HEK293 (cell line): ENCODE measurements around the gene HOXA3.

ENCODE experiments used
- CTCF ChIA-PET: fragments of 350-600 bp; formaldehyde crosslinking; extraction: SDS; loops from one replicate; lab custom pipeline; 2021; ENCODE audit warnings: antibody characterized with exemption; lab: Yijun Ruan, JAX
- POLR2A ChIA-PET: fragments of 300-600 bp; formaldehyde crosslinking; extraction: SDS; loops from one replicate; lab custom pipeline; 2020; ENCODE audit warnings: antibody characterized with exemption, inconsistent platforms; lab: Yijun Ruan, JAX
- H3K27ac ChIP-seq: fragments of 200-500 bp; sonication (Bioruptor generic); 2 replicates; pipeline ENCODE4 v1.5.1; 2014; ENCODE audit warnings: low read depth, low read length, control low read depth, inconsistent platforms; ENCODE audit errors: extremely low read depth
- H3K36me3 ChIP-seq, 2 experiments: fragments of 200-500 bp in 1 of 2; sonication (Bioruptor generic) in 1 of 2; 1 replicate in 1 of 2; 2 replicates in 1 of 2; pipeline ENCODE4 v1.5.1; 2014 to 2017; ENCODE audit warnings: inconsistent platforms in 2 of 2, low read length in 2 of 2; ENCODE audit not compliant: control insufficient read depth in 2 of 2, insufficient read depth in 1 of 2
- H3K4me1 ChIP-seq: fragments of 200-500 bp; sonication (Bioruptor generic); 2 replicates; pipeline ENCODE4 v1.5.1; 2014; ENCODE audit warnings: mild to moderate bottlenecking, low read length, inconsistent platforms; ENCODE audit not compliant: control insufficient read depth, insufficient read depth
- H3K4me3 ChIP-seq: 2 replicates; pipeline ENCODE4 v1.5.1; 2011; ENCODE audit warnings: low read depth, mild to moderate bottlenecking, control low read depth, low read length, moderate library complexity
- H3K9me3 ChIP-seq: fragments of 200-500 bp; sonication (Bioruptor generic); 2 replicates; pipeline ENCODE4 v1.5.1; 2014; ENCODE audit warnings: low read depth, low read length, inconsistent platforms; ENCODE audit not compliant: control insufficient read depth, insufficient read depth
- EGR2 ChIP-seq: fragments of 450-650 bp; formaldehyde crosslinking; IDR thresholded peaks from 2 replicates; pipeline ENCODE4 v1.5.1; 2016; ENCODE audit warnings: low read depth, missing biosample characterization, missing genetic modification characterization
- TRIM28 ChIP-seq: IDR thresholded peaks from 2 replicates; pipeline ENCODE4 v1.6.1; 2011; ENCODE audit warnings: low read length, control low read depth, borderline replicate concordance
- ZBTB7A ChIP-seq: fragments of 450-650 bp; formaldehyde crosslinking; IDR thresholded peaks from 2 replicates; pipeline ENCODE4 v1.5.1; 2016; ENCODE audit warnings: low read depth, missing biosample characterization, missing genetic modification characterization
- ZFHX2 ChIP-seq: fragments of 450-650 bp; formaldehyde crosslinking; conservative IDR thresholded peaks from 2 replicates; pipeline ENCODE4 v1.5.1; 2016; ENCODE audit warnings: missing biosample characterization, missing genetic modification characterization
- ZFP69B ChIP-seq: fragments of 450-650 bp; formaldehyde crosslinking; IDR thresholded peaks from 2 replicates; pipeline ENCODE4 v1.5.1; 2016; ENCODE audit warnings: missing biosample characterization, missing genetic modification characterization
- ZNF133 ChIP-seq: fragments of 450-650 bp; formaldehyde crosslinking; IDR thresholded peaks from 2 replicates; pipeline ENCODE4 v1.5.1; 2016; ENCODE audit warnings: missing biosample characterization, missing genetic modification characterization
- ZNF138 ChIP-seq: fragments of 450-650 bp; formaldehyde crosslinking; IDR thresholded peaks from 2 replicates; pipeline ENCODE4 v1.5.1; 2016; ENCODE audit warnings: missing biosample characterization, missing genetic modification characterization, borderline replicate concordance
- ZNF2 ChIP-seq: fragments of 450-650 bp; formaldehyde crosslinking; IDR thresholded peaks from 2 replicates; pipeline ENCODE4 v1.5.1; 2016; ENCODE audit warnings: missing biosample characterization, missing genetic modification characterization
- ZNF239 ChIP-seq: fragments of 450-650 bp; formaldehyde crosslinking; IDR thresholded peaks from 2 replicates; pipeline ENCODE4 v1.5.1; 2016; ENCODE audit warnings: missing biosample characterization, missing genetic modification characterization
- ZNF24 ChIP-seq: fragments of 450-650 bp; formaldehyde crosslinking; IDR thresholded peaks from 2 replicates; pipeline ENCODE4 v1.5.1; 2016; ENCODE audit warnings: missing biosample characterization, missing genetic modification characterization
- ZNF350 ChIP-seq: fragments of 450-650 bp; formaldehyde crosslinking; IDR thresholded peaks from 2 replicates; pipeline ENCODE4 v1.5.0; 2017; ENCODE audit warnings: missing biosample characterization, mild to moderate bottlenecking, missing genetic modification characterization
- ZNF624 ChIP-seq: fragments of 450-650 bp; formaldehyde crosslinking; IDR thresholded peaks from 2 replicates; pipeline ENCODE4 v1.5.1; 2017; ENCODE audit warnings: missing biosample characterization, missing genetic modification characterization
- ZNF670 ChIP-seq: fragments of 450-650 bp; formaldehyde crosslinking; IDR thresholded peaks from 2 replicates; pipeline ENCODE4 v1.5.1; 2016; ENCODE audit warnings: missing biosample characterization, missing genetic modification characterization, low read depth
- ZNF830 ChIP-seq: fragments of 450-650 bp; IDR thresholded peaks from 2 replicates; pipeline ENCODE4 v1.5.0; 2018; ENCODE audit warnings: missing biosample characterization, missing genetic modification characterization, low read depth, mild to moderate bottlenecking, moderate library complexity
- TF ChIP-seq, protein P1 (sequence below): fragments of 450-650 bp; formaldehyde crosslinking; IDR thresholded peaks from 2 replicates; pipeline ENCODE4 v1.5.1; 2017; ENCODE audit warnings: missing biosample characterization, missing genetic modification characterization
- TF ChIP-seq, protein P2 (sequence below): fragments of 450-650 bp; formaldehyde crosslinking; IDR thresholded peaks from 2 replicates; pipeline ENCODE4 v1.5.1; 2016; ENCODE audit warnings: missing biosample characterization, missing genetic modification characterization

The HOXA3 gene

DNA sequence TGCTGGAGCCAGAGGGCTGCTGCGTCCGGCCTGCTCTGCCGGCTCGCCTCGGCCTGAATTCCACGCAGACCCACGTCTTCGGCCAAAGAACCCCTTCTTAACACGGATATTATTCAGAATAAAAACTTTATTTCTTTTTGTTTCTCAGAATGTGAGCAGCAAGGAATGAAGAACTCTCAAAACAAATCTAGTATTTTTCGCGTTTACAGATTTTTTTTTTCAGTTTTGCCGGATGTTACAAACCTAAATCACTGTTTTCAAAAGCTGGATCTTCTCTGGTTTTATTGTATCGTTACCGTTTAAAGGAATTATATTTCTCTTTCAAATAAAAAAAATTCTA is 45.5 kb downstream of the HOXA3 start:
- no peak overlapping the region for H3K27ac ChIP-seq
- H3K36me3 ChIP-seq, result peaks cover 11 to 25% of the 10 kb centered on the region in 2 experiments
- ChIA-PET POLR2A (no interaction called here), CTCF (no interaction called here)
- peaks cover under 1% of the 10 kb centered on the region for H3K4me1 ChIP-seq
- H3K4me3 ChIP-seq, result no peak overlapping the region
- TF ChIP-seq ZNF138 (tag by site-specific recombination), result no peak
- no peak for TF ChIP-seq ZBTB7A (tag by site-specific recombination)
- TF ChIP-seq ZFP69B (tag by site-specific recombination), result no peak
- no peak for TF ChIP-seq ZNF239 (tag by site-specific recombination)
- no peak for TF ChIP-seq ZNF350
- no peaks in the 10 kb centered on the region for H3K9me3 ChIP-seq

DNA sequence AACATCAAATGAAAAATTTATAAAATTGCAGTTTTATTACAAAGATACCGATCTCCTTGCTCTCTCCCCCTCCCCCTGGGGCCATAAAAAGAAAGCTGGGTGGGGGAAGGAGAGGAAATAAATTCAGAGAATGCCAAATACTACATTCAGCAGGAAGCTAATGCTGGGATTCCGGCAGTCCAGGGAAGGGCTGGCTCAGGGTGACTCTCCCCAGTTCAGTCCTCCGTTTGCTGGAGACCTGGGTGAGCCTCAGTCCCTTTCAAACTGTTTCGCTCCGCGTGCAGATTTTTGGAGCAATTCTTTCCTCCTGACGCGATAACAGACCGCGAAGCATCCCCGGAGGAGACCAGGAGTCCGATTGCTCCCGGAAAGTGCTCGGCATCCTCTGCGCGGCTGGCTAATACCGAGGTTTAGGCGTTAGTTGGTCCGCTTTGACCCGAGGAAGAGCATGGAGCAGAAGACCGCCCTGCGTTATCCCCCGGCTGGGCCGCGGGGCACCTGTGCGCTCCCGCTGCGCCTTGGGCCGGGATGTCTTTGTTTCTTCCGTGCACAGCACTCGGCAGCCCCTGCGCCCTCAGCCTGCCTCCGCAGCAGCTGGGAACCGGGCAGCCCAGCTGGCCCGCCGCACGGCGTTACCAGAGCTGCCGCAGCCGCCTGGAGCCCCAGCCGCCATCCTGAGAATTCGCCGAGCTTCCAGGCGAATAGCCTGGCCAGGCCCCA is 46.0 kb downstream of the HOXA3 start:
- Histone ChIP-seq H3K36me3 (peaks cover 11 to 28% of the 10 kb centered on the region in 2 experiments), H3K27ac (no peak overlapping the region), H3K4me1 (no peaks in the 10 kb centered on the region; the same call in none of the 2 replicates), H3K4me3 (no peak overlapping the region), H3K9me3 (no peaks in the 10 kb centered on the region)
- TF ChIP-seq, protein P1, sequence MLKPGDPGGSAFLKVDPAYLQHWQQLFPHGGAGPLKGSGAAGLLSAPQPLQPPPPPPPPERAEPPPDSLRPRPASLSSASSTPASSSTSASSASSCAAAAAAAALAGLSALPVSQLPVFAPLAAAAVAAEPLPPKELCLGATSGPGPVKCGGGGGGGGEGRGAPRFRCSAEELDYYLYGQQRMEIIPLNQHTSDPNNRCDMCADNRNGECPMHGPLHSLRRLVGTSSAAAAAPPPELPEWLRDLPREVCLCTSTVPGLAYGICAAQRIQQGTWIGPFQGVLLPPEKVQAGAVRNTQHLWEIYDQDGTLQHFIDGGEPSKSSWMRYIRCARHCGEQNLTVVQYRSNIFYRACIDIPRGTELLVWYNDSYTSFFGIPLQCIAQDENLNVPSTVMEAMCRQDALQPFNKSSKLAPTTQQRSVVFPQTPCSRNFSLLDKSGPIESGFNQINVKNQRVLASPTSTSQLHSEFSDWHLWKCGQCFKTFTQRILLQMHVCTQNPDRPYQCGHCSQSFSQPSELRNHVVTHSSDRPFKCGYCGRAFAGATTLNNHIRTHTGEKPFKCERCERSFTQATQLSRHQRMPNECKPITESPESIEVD (tag by site-specific recombination), result 0 out of 2 replicates have a peak, but pooled peaks have one; percentile 15
- TF ChIP-seq ZNF830 (no peak), ZNF133 (peak; percentile 30; the same call in 1 of the 2 replicates)
- ChIA-PET CTCF (interaction anchor here (1.9 kb wide), 1 partner anchor 10 kb away, joined by 11 read pairs; the partner anchor contains the start of gene HOXA1), POLR2A (interaction anchor here (2.0 kb wide), 1 partner anchor 10 kb away, joined by 8 read pairs; the partner anchor contains the start of gene HOXA1)

DNA sequence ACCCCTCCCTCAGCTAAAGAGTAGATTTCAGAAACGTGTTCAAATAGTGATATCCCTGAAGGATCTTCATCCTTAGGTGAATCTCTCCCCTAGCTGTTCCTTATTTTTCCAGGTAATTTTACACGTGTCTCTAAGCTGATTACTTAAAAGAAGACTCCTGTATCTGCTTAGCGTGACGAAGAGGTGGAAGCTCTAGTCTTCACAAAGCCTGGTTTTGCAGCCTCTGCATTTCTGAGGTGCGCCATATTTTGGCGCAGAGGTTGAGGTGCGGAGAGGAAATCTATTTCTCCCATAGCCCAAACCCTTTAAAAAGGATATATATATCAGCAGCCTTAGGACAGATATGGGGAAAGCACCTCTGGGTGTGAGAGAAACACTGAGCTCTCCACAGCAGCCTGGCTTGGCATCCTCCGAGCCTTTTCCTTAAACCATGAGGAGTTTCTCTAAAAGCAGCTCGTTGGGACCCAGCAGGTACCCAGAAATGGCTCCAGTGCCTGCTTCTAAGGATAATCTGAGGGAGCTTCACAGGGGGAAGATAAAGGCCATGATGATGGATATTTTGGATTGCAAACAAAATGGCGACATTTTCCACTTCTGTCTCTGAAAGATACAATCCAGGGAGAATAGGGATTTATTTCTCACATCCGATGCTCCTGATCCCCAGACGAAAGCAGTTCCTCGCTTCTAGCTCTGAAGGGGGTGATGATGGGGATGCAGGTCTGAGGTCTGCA is 46.9 kb downstream of the HOXA3 start:
- TF ChIP-seq TRIM28 (no peak), ZFHX2 (tag by site-specific recombination) (no peak)
- H3K4me3 ChIP-seq, result no peak overlapping the region
- H3K27ac ChIP-seq, result no peak overlapping the region
- H3K36me3 ChIP-seq, result peaks cover 12 to 36% of the 10 kb centered on the region in 2 experiments
- POLR2A ChIA-PET, result interaction anchor here (0.5 to 2.0 kb wide), 5 partner anchors 9 to 632 kb away, joined by 3 to 8 read pairs (median 4); partner anchors contain the start of gene HOXA1
- no peaks in the 10 kb centered on the region for H3K9me3 ChIP-seq
- CTCF ChIA-PET, result interaction anchor here (0.7 to 1.9 kb wide), 3 partner anchors 9 to 252 kb away, joined by 3 to 11 read pairs (median 3); partner anchors contain the start of gene HOXA1
- no peaks in the 10 kb centered on the region; the same call in 1 of the 2 replicates for H3K4me1 ChIP-seq

DNA sequence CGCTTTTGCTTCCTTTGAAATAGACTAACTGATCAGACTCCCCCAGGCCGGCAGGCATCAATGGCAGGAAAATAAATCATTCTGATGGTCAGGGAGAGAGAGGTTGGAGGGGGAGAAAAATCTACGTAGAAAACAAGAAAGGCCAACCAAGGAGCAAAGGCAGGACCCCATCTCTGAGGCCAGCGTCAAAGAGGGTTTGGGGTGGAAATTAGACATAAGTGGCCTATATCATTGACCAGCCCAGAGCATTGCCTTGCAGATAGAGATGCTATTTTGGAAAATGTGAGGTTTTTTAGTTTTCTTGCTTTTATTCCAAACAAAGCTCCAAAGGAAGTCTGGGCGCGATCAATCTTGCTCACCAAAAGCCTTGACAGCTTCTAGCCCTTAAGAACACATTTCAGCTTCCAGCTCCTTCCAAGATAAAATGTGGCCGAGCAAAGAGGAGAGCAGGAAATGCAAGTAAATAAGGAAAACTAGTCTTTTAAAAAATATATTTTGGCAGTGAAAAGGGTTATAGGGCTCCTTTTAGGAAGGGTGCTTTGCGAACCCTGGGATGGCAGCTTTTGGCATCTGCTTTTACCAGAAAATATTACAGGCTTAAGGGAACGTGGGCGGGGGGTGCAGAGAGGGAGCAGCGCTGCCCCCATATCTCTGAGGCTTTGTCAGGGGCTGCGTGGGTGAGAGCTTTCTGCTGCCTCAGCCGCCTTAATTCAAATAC is 47.9 kb downstream of the HOXA3 start:
- TF ChIP-seq, protein P1 (tag by site-specific recombination), result no peak
- TF ChIP-seq ZNF2 (tag by site-specific recombination) (no peak), ZNF670 (tag by site-specific recombination) (no peak), ZFHX2 (tag by site-specific recombination) (peak; percentile 82), ZNF24 (tag by site-specific recombination) (no peak), EGR2 (tag by site-specific recombination) (peak; percentile 72), ZNF624 (tag by site-specific recombination) (no peak)
- TF ChIP-seq, protein P2, sequence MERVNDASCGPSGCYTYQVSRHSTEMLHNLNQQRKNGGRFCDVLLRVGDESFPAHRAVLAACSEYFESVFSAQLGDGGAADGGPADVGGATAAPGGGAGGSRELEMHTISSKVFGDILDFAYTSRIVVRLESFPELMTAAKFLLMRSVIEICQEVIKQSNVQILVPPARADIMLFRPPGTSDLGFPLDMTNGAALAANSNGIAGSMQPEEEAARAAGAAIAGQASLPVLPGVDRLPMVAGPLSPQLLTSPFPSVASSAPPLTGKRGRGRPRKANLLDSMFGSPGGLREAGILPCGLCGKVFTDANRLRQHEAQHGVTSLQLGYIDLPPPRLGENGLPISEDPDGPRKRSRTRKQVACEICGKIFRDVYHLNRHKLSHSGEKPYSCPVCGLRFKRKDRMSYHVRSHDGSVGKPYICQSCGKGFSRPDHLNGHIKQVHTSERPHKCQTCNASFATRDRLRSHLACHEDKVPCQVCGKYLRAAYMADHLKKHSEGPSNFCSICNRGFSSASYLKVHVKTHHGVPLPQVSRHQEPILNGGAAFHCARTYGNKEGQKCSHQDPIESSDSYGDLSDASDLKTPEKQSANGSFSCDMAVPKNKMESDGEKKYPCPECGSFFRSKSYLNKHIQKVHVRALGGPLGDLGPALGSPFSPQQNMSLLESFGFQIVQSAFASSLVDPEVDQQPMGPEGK (tag by site-specific recombination), result no peak
- H3K4me3 ChIP-seq, result no peak overlapping the region
- no peak overlapping the region for H3K27ac ChIP-seq
- no peaks in the 10 kb centered on the region for H3K9me3 ChIP-seq
- H3K4me1 ChIP-seq, result no peaks in the 10 kb centered on the region
- ChIA-PET CTCF (interaction anchor here (1.0 to 1.9 kb wide), 2 partner anchors 8 to 242 kb away, joined by 3 to 11 read pairs; partner anchors contain the start of gene HOXA1), POLR2A (interaction anchor here (0.5 to 2.0 kb wide), 5 partner anchors 8 to 633 kb away, joined by 3 to 8 read pairs (median 4); partner anchors contain the start of gene HOXA1)
- H3K36me3 ChIP-seq, result peaks cover 19 to 40% of the 10 kb centered on the region in 2 experiments
